HFFc6 (cell line): ENCODE data around the gene PNKD. TPM values are rescaled to one million over a fixed set of nuclear protein-coding genes. Genes with fewer than 3 reads are reported as not detected.
"Not testable (repeated sequence)": the region's sequence is repeated elsewhere in the genome, so short reads cannot be mapped to it uniquely, and the experiment has no call there.

Source experiments
- DNase-seq: peaks from one replicate; pipeline ENCODE4 v3.0.0-alpha.2; 2018
- H3K27ac Mint-ChIP-seq: 2 replicates; pipeline ENCODE4 v1.8.0; 2020; ENCODE audit warnings: mild to moderate bottlenecking, mixed read lengths
- H3K27me3 Mint-ChIP-seq: 2 replicates; pipeline ENCODE4 v1.8.0; 2021; ENCODE audit warnings: mild to moderate bottlenecking, moderate library complexity, mixed read lengths; ENCODE audit not compliant: insufficient read depth
- H3K36me3 Mint-ChIP-seq: 2 replicates; pipeline ENCODE4 v1.8.0; 2021; ENCODE audit warnings: low read depth, mixed read lengths
- H3K4me1 Mint-ChIP-seq: 2 replicates; pipeline ENCODE4 v1.8.0; 2020; ENCODE audit warnings: low read depth, mixed read lengths
- H3K4me3 Mint-ChIP-seq: 2 replicates; pipeline ENCODE4 v1.8.0; 2020; ENCODE audit warnings: mild to moderate bottlenecking, moderate library complexity, mixed read lengths
- H3K9me3 Mint-ChIP-seq: 2 replicates; pipeline ENCODE4 v1.8.0; 2020; ENCODE audit warnings: mild to moderate bottlenecking, mixed read lengths
- total RNA-seq, 6 experiments: library from RNA; stranded (reverse); fragmentation: NEBNext Ultra II Directional; extraction: Animal tissue kit (Norgen Biotek cat#: 25700); gene quantifications; 2 replicates in 1 of 6; 3 replicates in 5 of 6; pipeline ENCODE4 v1.2.3, GENCODE V29; 2021
- TF ChIP-seq, protein P1 (sequence below): fragments of 200-600 bp; sonication (generic); IDR thresholded peaks from 2 replicates; pipeline ENCODE4 v1.5.0; 2021; ENCODE audit warnings: antibody characterized with exemption, mild to moderate bottlenecking

The PNKD gene
- total RNA-seq, 6 experiments from 2014 or later = 50.8 to 62.8 (median 57.7) TPM

DNA sequence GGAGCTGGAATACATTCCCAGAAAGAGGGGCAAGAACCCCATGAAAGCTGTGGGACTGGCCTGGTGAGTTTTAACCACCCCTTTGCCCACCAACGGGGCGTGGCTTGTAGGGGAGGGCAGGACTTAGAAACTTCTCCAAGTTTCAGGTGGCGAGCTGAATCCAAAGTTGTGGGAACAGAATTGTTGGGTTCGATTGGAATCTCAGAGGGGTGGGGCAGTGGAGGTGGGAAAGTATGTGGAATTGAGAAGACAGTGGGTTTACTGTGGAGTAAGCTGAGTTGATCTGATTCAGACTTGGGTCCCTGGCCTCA is 1.1 kb downstream of the PNKD start:
- Mint-ChIP-seq H3K9me3 (no peaks in the 10 kb centered on the region), H3K36me3 (peaks cover 9% of the 10 kb centered on the region; the same call in 1 of the 2 replicates), H3K27ac (peak overlapping the region; percentile 79), H3K4me1 (peaks cover 35% of the 10 kb centered on the region), H3K27me3 (peaks cover 5% of the 10 kb centered on the region; the same call in 1 of the 2 replicates), H3K4me3 (peak overlapping the region; percentile 90)
- no peak for DNase-seq
- TF ChIP-seq, protein P1, sequence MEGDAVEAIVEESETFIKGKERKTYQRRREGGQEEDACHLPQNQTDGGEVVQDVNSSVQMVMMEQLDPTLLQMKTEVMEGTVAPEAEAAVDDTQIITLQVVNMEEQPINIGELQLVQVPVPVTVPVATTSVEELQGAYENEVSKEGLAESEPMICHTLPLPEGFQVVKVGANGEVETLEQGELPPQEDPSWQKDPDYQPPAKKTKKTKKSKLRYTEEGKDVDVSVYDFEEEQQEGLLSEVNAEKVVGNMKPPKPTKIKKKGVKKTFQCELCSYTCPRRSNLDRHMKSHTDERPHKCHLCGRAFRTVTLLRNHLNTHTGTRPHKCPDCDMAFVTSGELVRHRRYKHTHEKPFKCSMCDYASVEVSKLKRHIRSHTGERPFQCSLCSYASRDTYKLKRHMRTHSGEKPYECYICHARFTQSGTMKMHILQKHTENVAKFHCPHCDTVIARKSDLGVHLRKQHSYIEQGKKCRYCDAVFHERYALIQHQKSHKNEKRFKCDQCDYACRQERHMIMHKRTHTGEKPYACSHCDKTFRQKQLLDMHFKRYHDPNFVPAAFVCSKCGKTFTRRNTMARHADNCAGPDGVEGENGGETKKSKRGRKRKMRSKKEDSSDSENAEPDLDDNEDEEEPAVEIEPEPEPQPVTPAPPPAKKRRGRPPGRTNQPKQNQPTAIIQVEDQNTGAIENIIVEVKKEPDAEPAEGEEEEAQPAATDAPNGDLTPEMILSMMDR = no peak

DNA sequence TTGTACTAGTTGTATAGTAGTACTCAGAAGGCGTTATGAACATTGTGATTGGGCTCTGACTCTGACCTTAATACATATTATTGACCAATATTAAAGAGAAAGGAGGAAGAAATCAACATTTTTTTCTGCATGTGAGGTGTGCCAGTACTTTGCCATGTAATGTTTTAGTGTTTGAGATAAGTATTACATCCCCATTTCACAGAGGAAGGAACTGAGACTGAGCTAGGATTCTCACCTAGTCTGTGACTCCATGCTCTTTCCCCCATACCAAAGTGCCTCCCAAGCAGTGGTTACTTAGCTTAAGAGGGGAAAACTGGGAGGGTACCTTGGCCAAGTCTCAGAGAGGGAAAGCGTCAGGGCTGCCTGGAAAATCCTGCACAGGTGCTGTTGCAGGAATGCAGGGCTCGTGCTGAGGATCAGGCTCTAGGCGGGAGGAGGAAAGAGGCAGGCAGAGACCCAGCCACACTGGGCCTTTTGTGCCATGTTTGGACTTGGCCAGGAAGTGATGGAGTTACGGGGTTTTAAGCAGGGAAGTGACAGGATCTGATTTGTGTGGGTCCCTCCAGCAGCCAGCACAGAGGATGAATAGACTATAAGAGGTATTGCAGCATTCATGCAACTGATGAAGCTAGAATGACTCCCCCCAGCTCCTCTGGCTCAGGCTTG is 1.7 kb downstream of the PNKD start:
- DNase-seq = no peak
- Mint-ChIP-seq H3K9me3 (no peaks in the 10 kb centered on the region), H3K4me1 (peaks cover 35% of the 10 kb centered on the region)

DNA sequence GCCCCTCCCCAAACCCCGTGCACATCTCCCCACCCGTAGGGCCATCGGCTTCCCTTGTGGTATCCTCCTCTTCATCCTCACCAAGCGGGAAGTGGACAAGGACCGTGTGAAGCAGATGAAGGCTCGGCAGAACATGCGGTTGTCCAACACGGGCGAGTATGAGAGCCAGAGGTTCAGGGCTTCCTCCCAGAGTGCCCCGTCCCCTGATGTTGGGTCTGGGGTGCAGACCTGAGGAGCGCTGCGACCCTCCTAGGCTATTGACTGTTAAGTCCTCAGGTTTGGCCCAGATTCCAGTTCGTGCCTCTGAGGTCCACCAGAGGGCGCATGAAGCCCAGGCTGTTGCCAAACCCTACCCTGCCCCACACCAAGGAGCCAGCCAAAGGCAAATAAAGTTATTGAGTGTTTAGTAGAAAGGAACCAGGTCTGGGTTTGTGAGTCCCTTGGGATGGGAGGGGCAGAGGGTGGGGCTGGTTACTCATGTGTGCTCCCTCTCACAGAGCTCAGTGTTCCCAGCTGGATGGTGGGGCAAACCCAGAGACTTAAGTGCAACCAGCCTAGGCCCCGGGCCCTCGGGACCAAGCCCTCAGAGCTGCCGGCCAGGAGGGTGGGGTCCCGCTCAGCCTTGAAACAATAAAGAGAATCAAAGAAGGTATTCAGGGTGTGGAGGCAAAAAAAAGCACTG is 2.4 kb downstream of the PNKD start:
- peaks cover 9% of the 10 kb centered on the region; the same call in 1 of the 2 replicates for H3K36me3 Mint-ChIP-seq
- peak; percentile 89 for DNase-seq
- H3K27ac Mint-ChIP-seq = peak overlapping the region; percentile 79
- TF ChIP-seq, protein P1 = peak; percentile 94
- peaks cover 35% of the 10 kb centered on the region for H3K4me1 Mint-ChIP-seq
- H3K4me3 Mint-ChIP-seq = peak overlapping the region; percentile 90
- peaks cover 3% of the 10 kb centered on the region; the same call in 1 of the 2 replicates for H3K27me3 Mint-ChIP-seq
- no peaks in the 10 kb centered on the region for H3K9me3 Mint-ChIP-seq

More for the DNA sequence above, 1.7 kb downstream of the PNKD start:
- TF ChIP-seq, protein P1 = no peak
- Mint-ChIP-seq H3K27me3 (peaks cover 5% of the 10 kb centered on the region; the same call in 1 of the 2 replicates), H3K4me3 (peak overlapping the region; percentile 90), H3K36me3 (peaks cover 9% of the 10 kb centered on the region; the same call in 1 of the 2 replicates), H3K27ac (peak overlapping the region; percentile 79)

DNA sequence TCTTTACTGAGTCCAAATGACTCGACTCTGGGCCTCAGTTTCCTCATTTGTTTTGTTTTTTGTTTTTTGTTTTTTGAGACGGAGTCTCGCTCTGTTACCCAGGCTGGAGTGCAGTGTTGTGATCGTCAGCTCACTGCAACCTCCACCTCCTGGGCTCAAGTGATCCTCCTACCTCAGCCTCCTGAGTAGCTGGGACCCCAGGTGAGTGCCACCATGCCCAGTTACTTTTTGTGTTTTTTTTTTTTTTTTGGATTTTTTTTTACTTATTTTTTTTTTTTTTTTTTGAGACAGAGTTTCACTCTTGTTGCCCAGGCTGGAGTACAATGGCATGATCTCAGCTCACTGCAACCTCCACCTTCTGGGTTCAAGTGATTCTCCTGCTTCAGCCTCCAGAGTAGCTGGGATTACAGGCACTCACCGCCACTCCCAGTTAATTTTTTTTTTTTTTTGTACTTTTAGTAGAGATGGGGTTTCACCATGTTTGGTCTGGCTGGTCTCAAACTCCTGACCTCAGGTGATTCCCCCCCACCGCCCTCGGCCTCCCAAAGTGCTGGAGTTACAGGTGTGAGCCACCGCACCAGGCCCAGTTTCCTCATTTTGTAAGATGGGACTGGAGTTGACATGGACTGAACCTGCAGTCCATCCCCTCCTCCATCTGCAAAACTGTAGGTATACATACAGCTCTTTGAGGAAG is 3.0 kb downstream of the PNKD start:
- DNase-seq, H3K9me3 Mint-ChIP-seq, H3K27me3 Mint-ChIP-seq, H3K36me3 Mint-ChIP-seq, H3K4me3 Mint-ChIP-seq: not testable (repeated sequence)
- Mint-ChIP-seq H3K4me1 (peaks cover 35% of the 10 kb centered on the region), H3K27ac (peak overlapping the region; percentile 62)

DNA sequence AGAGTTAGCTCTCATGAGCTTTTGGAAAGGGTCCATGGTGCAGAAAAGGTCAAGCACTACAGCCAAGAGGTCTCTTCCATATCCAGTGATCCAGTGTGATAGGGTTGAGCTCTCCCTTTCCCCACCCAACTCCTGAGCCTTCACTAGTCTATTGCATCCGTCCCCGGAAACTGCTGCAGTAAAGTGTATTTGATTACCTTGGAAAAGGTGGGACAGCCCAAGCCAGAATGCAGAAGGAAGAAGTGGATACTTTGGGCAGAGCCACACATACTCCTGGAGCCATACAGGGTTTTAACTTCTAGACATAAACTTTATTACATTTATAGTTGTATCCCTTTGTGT is 3.6 kb downstream of the PNKD start:
- TF ChIP-seq, protein P1 = no peak
- no peak overlapping the region for H3K4me3 Mint-ChIP-seq
- H3K4me1 Mint-ChIP-seq = peaks cover 35% of the 10 kb centered on the region
- DNase-seq = no peak
- H3K27ac Mint-ChIP-seq = peak overlapping the region; percentile 62
- H3K9me3 Mint-ChIP-seq = no peaks in the 10 kb centered on the region
- peaks cover 3% of the 10 kb centered on the region; the same call in 1 of the 2 replicates for H3K27me3 Mint-ChIP-seq
- H3K36me3 Mint-ChIP-seq = peaks cover 9% of the 10 kb centered on the region; the same call in 1 of the 2 replicates
